Tibial nerve (tissue), 4 donors: ENCODE data around the gene CHMP4B.

Experiments
- EP300 ChIP-seq, 2 donors: sonication (generic); formaldehyde crosslinking; IDR thresholded peaks; one replicate each; pipeline ENCODE4 v1.6.1; 2017; ENCODE audit warnings: antibody characterized with exemption in 2 of 2, mild to moderate bottlenecking in 1 of 2
- POLR2A ChIP-seq, 2 donors: fragments of 450-650 bp; IDR thresholded peaks; one replicate each; pipeline ENCODE4 v1.6.1; 2017; ENCODE audit warnings: antibody characterized with exemption in 2 of 2, mild to moderate bottlenecking in 2 of 2, moderate library complexity in 2 of 2
- TF ChIP-seq, protein P1 (sequence below), 5 experiments: fragments of 200-600 bp in 3 of 5; fragments of 450-650 bp in 2 of 5; sonication (generic) in 3 of 5; IDR thresholded peaks; one replicate each; pipeline ENCODE4 v1.5.1; 2016 to 2019; ENCODE audit warnings: antibody characterized with exemption in 5 of 5, mild to moderate bottlenecking in 3 of 5, moderate library complexity in 2 of 5

DNA sequence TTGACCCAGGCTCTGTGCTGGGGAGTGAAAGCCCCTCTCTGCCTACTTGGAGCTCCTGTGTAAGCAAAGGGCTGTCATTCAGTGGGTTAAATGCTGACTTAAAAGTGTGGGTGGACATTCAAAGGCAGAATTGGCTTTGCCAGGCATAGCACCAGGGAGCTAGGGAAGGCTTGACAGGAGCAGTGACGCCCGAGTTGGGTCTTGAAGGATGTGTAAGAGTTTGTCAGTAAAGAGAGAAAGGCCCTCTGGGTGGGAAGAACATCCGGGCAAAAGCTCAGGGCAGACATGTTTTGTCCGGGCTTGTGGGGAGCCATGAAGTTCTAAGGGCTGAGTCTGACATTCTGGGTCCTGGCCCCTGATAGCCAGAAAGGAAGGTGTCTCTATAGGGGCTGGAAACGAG lies 27.9 kb upstream of the CHMP4B start:
- TF ChIP-seq, protein P1, sequence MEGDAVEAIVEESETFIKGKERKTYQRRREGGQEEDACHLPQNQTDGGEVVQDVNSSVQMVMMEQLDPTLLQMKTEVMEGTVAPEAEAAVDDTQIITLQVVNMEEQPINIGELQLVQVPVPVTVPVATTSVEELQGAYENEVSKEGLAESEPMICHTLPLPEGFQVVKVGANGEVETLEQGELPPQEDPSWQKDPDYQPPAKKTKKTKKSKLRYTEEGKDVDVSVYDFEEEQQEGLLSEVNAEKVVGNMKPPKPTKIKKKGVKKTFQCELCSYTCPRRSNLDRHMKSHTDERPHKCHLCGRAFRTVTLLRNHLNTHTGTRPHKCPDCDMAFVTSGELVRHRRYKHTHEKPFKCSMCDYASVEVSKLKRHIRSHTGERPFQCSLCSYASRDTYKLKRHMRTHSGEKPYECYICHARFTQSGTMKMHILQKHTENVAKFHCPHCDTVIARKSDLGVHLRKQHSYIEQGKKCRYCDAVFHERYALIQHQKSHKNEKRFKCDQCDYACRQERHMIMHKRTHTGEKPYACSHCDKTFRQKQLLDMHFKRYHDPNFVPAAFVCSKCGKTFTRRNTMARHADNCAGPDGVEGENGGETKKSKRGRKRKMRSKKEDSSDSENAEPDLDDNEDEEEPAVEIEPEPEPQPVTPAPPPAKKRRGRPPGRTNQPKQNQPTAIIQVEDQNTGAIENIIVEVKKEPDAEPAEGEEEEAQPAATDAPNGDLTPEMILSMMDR (IDR thresholded peaks at IDR 0.05): no peak
- no peak for TF ChIP-seq EP300 (IDR thresholded peaks at IDR 0.05)
- no peak for TF ChIP-seq POLR2A (IDR thresholded peaks at IDR 0.05)
